Activated CD4-positive, CD25-positive, alpha-beta regulatory T cell treated with anti-CD3 and anti-CD28 coated beads, Interleukin-2, amount 50 U/mL, for 24 hours (primary cell): ENCODE data around the gene TMEM39A.

Source experiments
- ATAC-seq, 2 donors: fragments of 150-1000 bp; cut with Tn5 transposase; one replicate each; pipeline ENCODE4 v1.10.0; 2021; ENCODE audit warnings: mild to moderate bottlenecking in 1 of 2, moderate library complexity in 1 of 2

TMEM39A gene

DNA sequence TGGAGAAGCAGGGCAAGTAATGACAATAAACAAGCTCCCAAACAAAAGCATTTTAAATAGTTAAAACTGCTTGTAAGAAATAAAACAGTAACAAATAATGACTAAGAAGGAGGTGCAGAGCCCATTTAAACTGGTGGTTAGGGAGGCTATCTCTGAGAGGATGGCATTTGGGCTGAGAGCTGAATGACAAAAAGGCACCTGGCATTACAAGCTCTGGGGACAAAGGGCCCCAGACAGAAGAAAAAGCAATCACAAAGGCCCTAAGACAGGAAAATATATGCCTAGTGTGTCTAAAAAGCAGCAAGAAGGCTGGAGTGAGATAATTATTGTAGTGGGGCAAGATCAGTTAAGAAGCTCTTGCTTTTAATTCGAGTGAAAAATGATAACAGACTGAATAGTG lies 9.6 kb downstream of the TMEM39A start:
- ATAC-seq: no peak

DNA sequence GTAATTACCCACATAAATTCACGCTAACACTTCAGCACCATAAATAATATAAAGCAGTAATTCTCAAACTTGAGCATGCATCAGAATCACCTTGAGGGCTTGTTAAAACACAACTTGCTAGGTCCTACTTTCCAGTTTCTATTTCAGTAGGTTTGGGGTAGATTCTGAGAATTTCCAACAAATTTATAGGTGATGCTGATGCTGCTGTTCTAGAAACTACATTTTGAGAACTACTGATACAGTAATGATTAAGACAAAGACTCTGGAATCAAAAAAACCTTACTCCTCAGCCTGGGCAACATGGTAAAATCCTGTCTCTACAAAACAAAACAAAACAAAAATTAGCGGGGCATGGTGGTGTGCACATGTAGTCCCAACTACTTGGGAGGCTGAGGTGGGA lies 18.8 kb downstream of the TMEM39A start:
- ATAC-seq: no peak

DNA sequence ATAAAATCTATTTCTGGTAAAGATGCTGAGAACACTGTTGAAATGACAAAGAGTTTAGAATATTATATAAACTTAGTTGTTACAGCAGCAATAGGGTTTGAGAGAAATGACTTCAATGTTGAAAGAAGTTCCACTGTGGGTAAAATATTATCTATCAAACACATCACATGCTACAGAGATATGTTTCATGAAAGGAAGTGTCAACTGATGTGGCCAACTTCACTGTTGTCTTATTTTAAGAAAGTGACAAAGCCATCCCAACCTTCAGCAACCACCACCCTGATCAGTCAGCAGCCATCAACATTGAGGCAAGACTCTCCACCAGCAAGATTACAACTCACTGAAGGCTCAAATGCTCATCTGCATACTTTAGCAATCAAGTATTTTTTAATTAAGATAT lies 20.2 kb downstream of the TMEM39A start:
- no peak for ATAC-seq

DNA sequence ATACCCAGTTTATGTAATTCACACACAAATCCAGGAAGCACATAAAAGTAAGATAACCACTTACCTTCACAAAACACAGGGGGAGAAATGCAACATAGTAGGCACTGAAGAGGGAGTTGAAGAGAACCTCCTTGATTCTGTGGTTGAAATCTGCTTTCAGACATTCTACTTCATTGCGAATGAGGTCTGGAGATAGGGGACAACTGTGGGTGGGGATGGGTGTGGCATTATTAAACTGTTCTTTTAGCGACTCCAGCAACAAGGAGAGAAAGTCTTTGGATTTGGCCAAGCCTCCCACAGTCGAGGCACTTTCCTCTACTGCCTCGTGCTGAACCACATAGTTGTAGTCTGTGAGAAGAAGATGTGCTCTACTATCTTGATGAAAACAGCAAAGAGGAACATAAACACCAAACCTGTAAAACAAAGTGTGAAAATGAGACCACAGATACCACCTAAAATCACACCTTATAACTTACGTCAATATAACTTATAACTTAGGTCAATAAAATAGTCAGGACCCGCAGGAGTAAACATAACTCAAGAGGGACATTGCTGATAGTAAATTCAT lies 25.6 kb downstream of the TMEM39A start:
- no peak for ATAC-seq

DNA sequence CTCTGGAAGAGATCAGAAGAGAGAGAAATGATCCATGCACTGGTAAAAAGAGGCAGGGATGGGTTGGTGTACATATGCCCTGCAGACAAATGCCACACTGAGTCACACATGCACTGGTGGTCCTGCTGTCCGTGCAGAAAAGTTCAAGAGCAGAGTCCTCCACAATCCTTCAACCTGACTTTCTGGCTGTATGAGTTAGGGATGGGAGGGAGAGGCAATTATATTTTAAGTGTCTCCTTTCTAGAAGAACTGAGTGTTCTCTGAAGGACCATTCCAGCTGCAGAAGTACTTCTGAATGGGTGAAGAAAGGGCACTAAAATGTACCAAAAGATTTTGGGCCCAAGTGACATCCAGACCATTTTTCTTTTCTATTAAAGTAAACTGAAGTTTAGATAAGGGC lies 26.4 kb downstream of the TMEM39A start:
- ATAC-seq: no peak

DNA sequence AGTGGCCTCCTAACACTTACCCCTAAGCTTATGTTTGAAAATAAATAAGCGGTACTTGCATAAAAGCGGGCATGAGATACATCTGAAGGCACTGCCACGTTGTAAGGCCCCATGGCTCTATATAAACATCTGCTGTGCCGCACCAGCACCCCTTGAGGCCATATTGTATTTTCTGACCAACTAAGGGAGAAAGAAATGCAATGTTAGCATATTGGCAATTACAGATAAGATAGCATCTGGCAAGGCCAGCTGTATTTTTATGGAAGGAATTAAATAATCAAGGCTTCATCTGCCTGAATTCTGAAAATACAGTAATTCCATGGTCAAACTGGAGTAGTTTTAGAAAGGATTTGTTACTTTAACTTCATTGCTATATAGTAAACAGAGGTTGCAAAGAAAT lies 28.7 kb downstream of the TMEM39A start:
- ATAC-seq: no peak

DNA sequence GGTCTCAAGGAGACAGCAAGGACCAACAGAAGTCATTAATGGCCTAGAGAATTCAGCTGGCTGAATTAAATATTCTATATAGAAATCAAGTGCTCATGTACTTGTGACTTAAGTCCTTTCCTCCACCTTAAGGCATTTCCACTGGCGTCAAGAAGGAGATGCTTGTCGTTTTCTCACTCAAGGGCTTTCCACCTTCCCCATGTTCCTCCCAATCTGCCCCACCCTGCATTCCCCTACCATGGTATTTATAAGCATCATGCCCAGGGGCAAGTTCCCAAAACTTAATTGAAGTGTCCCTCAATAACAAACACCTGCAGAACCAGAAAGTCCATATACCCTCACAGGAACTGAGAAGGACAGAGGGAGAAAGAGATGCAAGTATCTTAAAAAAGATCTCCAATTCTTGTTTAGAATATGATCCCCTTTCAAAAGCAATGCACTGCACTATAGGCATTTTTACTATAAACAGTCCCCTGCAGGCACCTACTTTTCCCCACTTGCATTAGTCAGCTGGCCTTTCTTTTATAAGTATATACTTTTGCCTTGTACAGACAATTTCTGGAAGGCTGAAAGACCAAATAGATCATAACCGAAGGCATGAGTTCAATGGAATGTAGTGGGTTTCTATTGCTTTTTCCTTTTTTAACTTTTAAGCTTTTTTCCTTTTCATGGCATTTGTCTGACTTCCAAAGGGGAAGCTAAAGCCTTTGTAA lies 29.6 kb downstream of the TMEM39A start:
- ATAC-seq: no peak

DNA sequence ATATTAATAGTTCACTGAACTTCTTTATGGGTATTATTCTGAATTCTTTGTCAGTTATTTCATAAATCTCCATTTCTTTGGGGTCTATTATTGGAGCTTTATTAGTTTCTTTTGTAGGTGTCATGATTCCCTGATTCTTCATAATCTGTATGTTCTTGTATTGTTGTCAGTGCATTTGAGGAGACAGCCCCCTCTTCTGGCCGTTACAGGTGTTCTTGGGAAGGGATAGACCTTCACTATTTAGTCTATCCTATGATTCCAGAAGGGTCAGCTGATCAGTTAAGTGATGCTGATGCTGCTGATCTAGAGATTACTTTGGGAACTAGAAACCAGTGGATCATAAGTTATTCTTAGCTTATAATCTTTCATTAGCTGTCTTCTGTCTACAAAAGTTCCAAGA lies 34.9 kb downstream of the TMEM39A start:
- ATAC-seq: no peak

DNA sequence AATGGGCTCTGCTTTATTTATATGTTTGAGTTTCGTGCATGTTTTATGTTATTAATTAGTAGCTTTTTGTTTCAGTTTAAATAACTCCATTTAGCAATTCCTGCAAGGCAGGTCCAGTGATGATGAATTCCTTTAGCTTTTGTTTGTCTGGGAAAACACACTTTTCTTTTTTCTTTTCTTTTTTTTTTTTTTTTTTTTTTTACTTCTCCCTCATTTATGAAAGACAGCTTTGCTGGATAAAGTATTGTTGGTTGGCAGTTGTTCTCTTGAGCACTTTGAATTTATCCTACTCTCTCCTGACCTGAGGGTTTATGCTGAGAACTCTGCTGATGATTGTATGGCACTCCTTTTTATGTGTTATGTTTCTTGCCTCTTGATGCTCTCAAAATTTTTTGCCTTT lies 35.7 kb downstream of the TMEM39A start:
- no peak for ATAC-seq

DNA sequence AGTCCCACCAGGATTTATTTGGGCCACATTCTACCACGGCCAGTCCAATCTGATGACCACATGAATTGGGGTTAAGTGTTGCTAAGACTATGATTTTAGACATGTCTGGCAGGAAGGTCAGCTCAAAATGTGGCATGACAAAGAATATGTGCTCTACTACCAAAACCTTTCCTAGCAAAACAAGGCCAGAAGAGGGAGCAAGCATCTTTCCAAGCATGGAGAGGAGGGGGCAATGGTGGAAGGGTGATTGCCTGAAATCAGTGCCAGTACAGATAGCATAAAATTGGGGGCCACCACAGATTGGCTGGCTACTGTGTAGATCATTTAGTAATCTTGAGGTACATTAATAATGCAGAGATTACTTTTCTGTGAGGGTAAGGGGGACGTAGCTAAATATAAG lies 43.2 kb downstream of the TMEM39A start:
- ATAC-seq: no peak

DNA sequence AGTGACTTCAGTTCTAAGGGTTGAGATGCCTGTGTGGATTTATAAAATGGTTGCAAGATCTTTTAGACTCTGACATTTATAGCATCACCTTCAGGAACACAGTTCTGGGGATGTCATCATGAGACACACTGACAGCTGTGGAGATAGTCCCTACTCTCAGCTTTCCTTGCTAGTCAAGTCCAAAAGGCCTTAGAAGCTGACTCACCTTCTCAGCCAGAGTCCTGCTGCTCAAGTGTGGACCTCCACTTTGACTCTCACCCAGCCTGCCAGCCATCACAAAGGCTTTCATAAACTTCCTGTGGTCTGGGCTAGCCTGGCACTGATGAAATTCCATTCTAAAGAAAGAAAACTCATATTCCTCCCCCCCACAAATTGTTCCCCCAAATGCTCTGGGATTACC lies 44.8 kb downstream of the TMEM39A start:
- ATAC-seq: no peak

DNA sequence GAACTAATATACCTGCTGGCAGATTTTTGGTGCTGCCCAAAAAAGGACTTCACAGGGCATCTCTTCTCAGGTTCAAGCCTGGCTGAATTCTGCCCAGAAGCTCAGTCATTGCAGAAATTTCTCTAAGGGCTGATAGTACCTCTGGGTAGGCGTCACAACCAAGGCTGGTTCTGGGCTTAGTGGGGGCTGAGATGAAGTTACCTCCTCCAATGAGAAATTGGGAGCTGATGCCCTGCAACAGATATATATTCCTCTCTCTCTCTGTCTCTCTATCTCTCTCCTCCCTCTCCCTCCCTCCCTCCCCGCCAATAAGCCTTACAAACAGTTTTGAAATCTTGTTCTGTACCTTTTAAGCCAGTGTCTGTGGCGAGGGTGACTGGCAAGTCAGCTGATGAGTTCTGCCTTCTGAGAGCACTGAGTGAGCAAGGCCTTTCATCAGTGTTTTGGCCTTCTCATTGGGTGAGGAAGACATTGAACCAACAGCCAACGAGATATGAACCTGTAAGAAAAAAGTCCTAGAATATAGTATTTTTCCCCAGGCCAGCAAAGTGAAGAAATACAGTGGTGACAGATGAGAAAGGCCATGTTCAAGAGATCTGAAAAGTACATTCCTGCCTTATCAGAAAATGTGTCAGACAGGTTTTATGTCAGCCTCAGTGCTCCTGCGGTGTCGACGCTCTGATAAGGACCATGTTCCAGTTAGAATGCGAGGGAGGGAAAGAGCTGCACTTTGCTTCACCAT lies 45.5 kb downstream of the TMEM39A start:
- ATAC-seq: no peak

DNA sequence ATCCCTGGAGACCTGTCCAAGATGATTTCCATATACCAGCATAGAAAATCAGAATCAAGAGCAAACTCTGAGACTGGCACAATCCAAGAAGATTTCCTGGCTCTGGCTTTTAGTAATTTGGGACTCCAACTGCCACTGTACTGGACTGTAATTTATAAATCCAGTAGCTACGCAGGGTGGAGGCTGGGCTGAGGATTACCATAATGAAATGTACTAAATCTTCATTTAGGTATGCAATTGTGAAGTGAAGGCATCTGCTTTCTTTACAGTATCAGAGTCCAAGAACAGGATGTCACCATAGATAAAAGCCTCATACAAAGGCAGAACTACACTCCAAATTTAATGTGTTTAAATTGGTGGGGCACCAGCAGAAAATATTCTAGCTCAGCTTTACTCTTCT lies 46.5 kb downstream of the TMEM39A start:
- no peak for ATAC-seq

DNA sequence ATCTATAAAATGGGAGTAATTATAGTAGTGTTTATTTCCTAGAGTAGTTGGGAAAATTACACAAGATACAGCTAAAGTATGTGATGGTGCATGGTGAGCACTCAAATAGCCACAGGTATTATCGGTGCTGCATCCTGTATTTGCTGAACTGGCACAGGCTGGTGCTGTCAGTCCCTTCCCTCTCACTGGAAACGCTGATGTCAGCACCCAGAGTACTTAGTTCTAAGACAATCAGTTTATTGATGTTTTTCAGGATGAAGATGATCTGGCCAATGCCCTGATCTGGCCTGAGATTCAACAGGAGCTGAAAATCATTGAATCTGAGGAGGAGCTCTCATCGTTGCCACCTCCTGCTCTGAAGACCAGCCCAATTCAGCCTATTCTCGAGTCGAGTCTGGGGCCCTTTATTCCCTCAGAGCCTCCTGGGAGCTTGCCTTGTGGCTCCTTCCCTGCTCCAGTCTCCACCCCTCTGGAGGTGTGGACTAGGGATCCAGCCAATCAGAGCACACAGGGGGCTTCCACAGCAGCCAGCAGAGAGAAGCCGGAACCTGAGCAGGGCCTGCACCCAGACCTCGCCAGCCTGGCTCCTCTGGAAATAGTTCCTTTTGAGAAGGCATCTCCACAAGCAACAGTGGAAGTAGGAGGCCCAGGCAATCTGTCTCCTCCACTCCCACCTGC lies 49.7 kb downstream of the TMEM39A start:
- no peak for ATAC-seq

DNA sequence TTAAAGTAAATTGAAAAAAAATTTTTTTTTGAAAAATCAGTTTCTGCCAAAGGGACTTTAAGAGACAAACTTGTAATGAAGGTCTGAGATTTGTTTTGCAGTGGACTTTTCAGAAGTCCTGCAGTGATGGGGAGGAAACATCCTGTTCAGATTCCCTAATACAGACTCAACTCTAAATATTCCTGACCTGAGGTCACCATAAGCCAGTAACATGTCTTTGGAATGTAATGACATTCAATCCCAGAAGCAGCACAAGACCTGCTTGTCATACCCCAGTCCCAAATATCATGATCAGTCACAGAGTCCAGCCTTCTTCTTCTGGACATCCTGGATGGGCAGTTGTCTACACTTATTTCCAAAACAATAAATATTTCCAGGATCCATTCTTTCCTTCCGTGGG lies 53.6 kb downstream of the TMEM39A start:
- ATAC-seq: no peak

DNA sequence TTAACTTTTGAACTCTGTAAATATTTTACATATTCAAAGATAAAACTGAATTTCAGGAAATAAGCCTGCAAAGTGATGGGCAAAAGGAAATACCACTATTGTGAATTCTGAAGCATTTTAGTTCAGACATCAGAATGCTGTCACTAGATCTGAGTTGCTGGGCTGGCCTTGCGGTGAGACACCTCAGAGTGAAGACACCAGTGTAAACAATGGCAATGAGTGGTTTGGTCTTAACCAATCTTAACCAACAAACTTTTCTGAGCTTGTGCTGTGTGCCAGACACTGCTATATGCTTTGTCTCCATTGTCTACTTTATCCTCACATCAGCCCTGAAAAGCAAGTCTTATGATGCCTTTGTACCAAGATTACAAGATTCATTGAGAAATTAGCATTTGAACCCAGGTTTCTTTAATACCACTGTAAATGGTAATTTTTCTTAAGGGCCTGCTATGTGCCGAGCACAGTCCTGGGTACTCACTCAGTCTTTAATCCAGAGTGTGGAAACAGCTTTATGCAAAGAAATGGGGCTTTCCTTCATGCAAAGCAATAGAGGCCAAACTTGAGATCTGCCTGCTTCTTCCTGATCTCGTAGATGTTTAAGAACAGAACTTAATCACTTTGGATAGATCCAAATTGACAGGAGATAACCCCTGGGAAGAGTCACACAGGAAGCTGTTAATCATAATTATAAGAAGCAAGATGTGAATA lies 55.0 kb downstream of the TMEM39A start:
- no peak for ATAC-seq

DNA sequence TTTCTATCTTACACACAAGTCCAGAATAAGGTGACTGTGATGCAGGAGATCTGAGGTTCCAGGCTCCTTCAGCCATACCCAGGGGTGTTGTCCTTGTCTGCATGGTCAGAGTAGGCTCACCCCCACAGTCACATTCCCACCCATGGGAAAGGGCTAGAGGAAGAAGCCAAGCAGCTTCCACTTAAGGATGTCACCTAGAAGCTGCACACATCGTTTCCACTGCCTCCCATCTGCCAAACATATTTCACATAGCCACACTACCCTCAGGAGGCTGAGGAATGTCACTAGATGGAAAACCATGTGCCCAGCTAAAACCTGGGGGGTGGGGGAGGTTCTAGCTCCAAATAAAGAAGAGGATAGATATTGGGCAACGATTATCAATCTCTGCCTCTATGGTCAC lies 58.1 kb downstream of the TMEM39A start:
- no peak for ATAC-seq

DNA sequence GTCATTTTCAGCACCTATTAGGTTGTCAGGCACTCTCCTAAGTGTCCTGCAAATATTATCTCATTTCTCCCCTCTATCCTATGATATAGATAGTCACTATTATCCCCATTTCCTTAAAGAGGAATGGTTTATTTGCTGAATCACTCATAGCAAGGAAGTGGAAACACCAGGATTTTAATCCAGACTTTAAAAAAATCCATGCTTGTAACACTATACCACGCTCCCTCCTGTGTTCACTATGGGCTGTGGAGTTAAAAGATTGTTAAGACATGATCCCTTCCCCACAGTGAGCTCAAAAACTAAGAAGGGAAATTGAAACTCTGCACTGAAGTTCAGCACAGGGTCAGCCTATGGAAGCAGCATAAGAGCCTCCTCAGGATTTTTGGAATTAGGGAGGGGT lies 60.2 kb downstream of the TMEM39A start:
- no peak for ATAC-seq

DNA sequence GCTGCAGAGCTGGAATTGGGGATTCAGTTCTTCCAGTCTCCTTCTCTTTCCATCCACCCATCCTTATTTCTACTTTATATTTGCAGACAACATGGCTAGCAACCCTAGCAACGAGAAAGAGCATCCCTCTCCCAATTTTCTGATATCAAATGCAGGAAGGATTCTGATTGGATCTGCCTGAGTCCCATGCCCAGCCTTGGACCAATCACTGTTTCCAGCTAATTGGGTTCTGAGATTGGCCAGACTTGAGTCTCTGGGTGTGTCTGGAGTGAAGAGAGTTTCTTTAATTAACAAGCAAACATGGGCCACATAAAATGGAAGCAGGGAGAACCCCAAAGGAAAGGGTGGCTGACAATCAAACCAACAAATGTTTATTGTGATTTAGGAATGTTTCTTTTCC lies 60.6 kb downstream of the TMEM39A start:
- no peak for ATAC-seq

DNA sequence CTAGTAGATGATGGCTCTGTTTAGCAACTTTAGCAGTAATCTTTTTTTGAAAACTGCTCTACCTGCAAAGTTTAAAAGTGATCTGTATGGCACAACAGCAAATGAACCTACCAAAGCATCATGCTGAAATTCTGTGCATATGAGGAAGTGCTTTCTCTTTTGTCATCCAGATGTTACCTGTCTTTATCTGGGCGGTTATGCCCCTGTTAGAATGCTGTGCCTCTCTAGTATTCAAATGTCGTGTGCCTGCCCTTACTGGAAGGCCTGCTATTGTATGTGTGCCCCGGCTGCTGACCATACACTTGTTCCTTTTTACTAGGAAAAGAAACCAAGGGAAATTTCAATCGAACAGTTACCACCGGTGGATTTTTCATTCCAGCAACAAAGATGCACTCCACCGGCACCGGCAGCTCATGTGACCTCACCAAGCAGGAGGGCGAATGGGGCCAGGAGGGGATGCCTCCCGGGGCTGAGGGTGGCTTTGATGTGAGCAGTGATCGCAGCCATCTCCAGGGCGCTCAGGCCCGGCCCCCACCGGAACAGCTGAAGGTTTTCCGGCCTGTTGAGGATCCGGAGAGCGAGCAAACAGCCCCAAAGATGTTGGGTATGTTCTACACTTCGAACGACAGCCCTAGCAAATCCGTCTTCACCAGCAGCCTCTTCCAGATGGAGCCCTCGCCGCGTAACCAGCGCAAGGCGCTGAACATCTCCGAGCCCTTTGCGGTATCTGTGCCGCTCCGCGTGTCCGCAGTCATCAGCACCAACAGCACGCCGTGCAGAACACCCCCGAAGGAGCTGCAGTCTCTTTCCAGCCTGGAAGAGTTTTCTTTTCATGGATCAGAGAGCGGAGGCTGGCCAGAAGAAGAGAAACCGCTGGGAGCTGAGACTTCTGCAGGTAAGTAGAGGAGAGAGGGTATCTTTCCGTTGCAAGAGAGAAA lies 61.6 kb downstream of the TMEM39A start:
- ATAC-seq: no peak

DNA sequence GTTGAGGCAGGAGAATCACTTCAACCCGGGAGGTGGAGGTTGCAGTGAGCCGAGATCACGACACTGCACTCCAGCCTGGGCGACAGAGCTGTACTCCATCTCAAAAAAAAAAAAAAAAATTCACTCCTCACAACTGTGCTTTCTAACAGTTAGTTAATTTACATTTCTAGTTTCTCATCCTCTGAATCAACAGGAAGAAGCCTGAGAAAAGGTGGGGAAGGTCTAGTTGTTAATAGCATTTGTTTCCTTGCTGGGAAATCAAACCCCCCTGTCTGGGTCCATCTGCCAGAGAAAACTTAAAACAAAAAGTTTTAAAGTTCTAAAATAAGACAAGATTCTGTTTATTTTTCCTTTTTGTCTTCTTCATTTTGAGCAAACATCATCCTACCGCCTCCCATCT lies 62.3 kb downstream of the TMEM39A start:
- no peak for ATAC-seq

DNA sequence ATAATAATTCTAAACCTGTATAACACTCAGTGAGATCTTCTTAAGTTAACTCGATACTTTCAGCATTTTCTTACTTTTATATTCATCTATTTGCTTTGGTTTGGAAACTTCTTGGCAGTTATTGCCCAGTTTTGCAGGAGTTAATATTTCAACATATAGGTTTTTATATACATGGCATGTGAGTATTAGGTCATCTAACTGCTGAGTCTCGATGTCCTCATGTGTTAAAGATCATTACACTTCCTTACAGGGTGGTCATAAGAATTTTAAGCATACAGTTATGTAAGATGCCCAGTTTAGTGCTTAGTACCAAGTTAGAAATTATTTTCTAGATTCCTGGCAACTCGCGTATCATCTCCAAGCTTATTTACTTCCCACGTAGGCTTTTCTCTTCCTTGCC lies 62.9 kb downstream of the TMEM39A start:
- ATAC-seq: no peak
